GM12878 (cell line): ENCODE measurements around the gene PTPRQ. TPM values are rescaled to one million over a fixed set of nuclear protein-coding genes. Genes with fewer than 3 reads are reported as not detected.
A peak's percentile ranks its signal among the peaks of the same experiment; 100 is the strongest.

Experiments used
- ATAC-seq: fragments of 200-7000 bp; cut with Tn5 transposase; 3 replicates; pipeline ENCODE4 v1.9.1; 2020; ENCODE audit warnings: mild to moderate bottlenecking, moderate library complexity
- BruUV-seq: library from RNA; stranded (reverse); fragments of 400-500 nt; replicated peaks from 2 replicates; lab custom pipeline; 2021; lab: Mats Ljungman, UMichigan
- CTCF ChIA-PET: fragments of 300-600 bp; sonication (Branson Sonifier 250); formaldehyde crosslinking; extraction: SDS; loops from one replicate; lab custom pipeline; 2021; ENCODE audit warnings: inconsistent platforms; lab: Yijun Ruan, JAX
- POLR2A ChIA-PET: fragments of 350-600 bp; formaldehyde crosslinking; extraction: SDS; loops from one replicate; lab custom pipeline; 2021; ENCODE audit warnings: inconsistent platforms; lab: Charles Lee
- RAD21 ChIA-PET: fragments of 300-600 bp; sonication (Branson Sonifier 250); formaldehyde crosslinking; loops from one replicate; lab custom pipeline; 2023; ENCODE audit warnings: antibody characterized with exemption; ENCODE audit not compliant: unreplicated experiment; lab: Charles Lee
- SMC1A ChIA-PET: fragments of 300-600 bp; sonication (Branson Sonifier 250); formaldehyde crosslinking; loops from one replicate; lab custom pipeline; 2023; ENCODE audit not compliant: unreplicated experiment, uncharacterized antibody; lab: Charles Lee
- DNase-seq: peaks from one replicate; pipeline ENCODE4 v3.0.0-alpha.2; 2011; ENCODE audit warnings: low read depth, low spot score
- FAIRE-seq: peaks from 3 replicates; lab custom pipeline; 2011; peaks lifted over from hg19 to GRCh38; lab: Jason Lieb, UNC
- H2AFZ ChIP-seq: 2 replicates; pipeline ENCODE4 v1.6.0; 2011; ENCODE audit warnings: low read depth, low read length, control low read depth; ENCODE audit not compliant: control insufficient read depth
- H3K27ac ChIP-seq: 2 replicates; pipeline ENCODE4 v1.5.1; 2011; ENCODE audit warnings: control low read depth; ENCODE audit not compliant: control insufficient read depth, insufficient read depth
- H3K27me3 ChIP-seq, 2 experiments: replicated peaks in 1 of 2; 2 replicates each; pipeline versions ENCODE4 v1.6.0 to v1.6.1; 2011; ENCODE audit warnings: low read length in 1 of 2; ENCODE audit not compliant: control insufficient read depth in 2 of 2, insufficient read depth in 2 of 2
- H3K36me3 ChIP-seq, 2 experiments: 2 replicates each; pipeline ENCODE4 v1.5.1; 2011; ENCODE audit warnings: low read length in 1 of 2; ENCODE audit not compliant: control insufficient read depth in 2 of 2, insufficient read depth in 2 of 2
- H3K4me1 ChIP-seq: 2 replicates; pipeline ENCODE4 v1.6.1; 2011; ENCODE audit warnings: mild to moderate bottlenecking, low read length, moderate library complexity, mixed read lengths; ENCODE audit not compliant: control insufficient read depth, insufficient read depth
- H3K4me2 ChIP-seq: 2 replicates; pipeline ENCODE4 v1.6.0; 2011; ENCODE audit warnings: control low read depth; ENCODE audit not compliant: control insufficient read depth, insufficient read depth
- H3K4me3 ChIP-seq: fragments of 200-600 bp; sonication (generic); 2 replicates; pipeline ENCODE4 v1.5.1; 2016
- H3K79me2 ChIP-seq: 2 replicates; pipeline ENCODE4 v1.6.0; 2011; ENCODE audit warnings: low read length; ENCODE audit not compliant: control insufficient read depth, insufficient read depth
- H3K9ac ChIP-seq: 2 replicates; pipeline ENCODE4 v1.8.0; 2011; ENCODE audit warnings: low read length, control low read depth, mixed read lengths; ENCODE audit not compliant: control insufficient read depth, insufficient read depth
- H3K9me3 ChIP-seq: replicated peaks from 3 replicates; pipeline ENCODE4 v1.5.1; 2011; ENCODE audit warnings: mild to moderate bottlenecking, low read length; ENCODE audit not compliant: control insufficient read depth, insufficient read depth
- H4K20me1 ChIP-seq: 2 replicates; pipeline ENCODE4 v1.6.0; 2011; ENCODE audit not compliant: control insufficient read depth, insufficient read depth
- ATF2 ChIP-seq: IDR thresholded peaks from 2 replicates; pipeline ENCODE4 v1.6.1; 2012; ENCODE audit warnings: low read length, inconsistent platforms
- CTCF ChIP-seq, 3 experiments: IDR thresholded peaks in 2 of 3; conservative IDR thresholded peaks in 1 of 3; 2 replicates each; pipeline ENCODE4 v1.5.1; 2011; ENCODE audit warnings: low read depth in 3 of 3, low read length in 3 of 3, mild to moderate bottlenecking in 3 of 3, control low read depth in 2 of 3, moderate library complexity in 2 of 3, inconsistent platforms in 1 of 3, mixed read lengths in 1 of 3; ENCODE audit not compliant: control insufficient read depth in 2 of 3, insufficient read depth in 1 of 3; ENCODE audit errors: extremely low read depth in 1 of 3
- FOXK2 ChIP-seq: fragments of 450-650 bp; IDR thresholded peaks from 2 replicates; pipeline ENCODE4 v1.6.1; 2017; ENCODE audit warnings: mild to moderate bottlenecking, moderate library complexity
- IRF4 ChIP-seq: IDR thresholded peaks from 2 replicates; pipeline ENCODE4 v1.6.1; 2011; ENCODE audit warnings: low read depth, low read length
- LARP7 ChIP-seq: fragments of 450-650 bp; IDR thresholded peaks from 2 replicates; pipeline ENCODE4 v1.6.1; 2017; ENCODE audit warnings: mild to moderate bottlenecking
- MTA2 ChIP-seq: fragments of 450-650 bp; IDR thresholded peaks from 2 replicates; pipeline ENCODE4 v1.6.1; 2016; ENCODE audit warnings: low read depth, mild to moderate bottlenecking, moderate library complexity
- MXI1 ChIP-seq: fragments of 150-350 bp; IDR thresholded peaks from 2 replicates; pipeline ENCODE4 v1.6.1; 2011; ENCODE audit warnings: low read depth, mild to moderate bottlenecking, inconsistent platforms, low read length, improper control_type of control experiment
- NFYA ChIP-seq: IDR thresholded peaks from 2 replicates; pipeline ENCODE4 v1.6.1; 2011; ENCODE audit warnings: low read depth, mild to moderate bottlenecking, low read length, improper control_type of control experiment, borderline replicate concordance
- POLR2A ChIP-seq: IDR thresholded peaks from 2 replicates; pipeline ENCODE4 v1.6.1; 2011; ENCODE audit warnings: low read depth, mild to moderate bottlenecking, low read length
- RAD21 ChIP-seq: IDR thresholded peaks from 2 replicates; pipeline ENCODE4 v1.6.1; 2011; ENCODE audit warnings: mild to moderate bottlenecking, low read depth, low read length, moderate library complexity; ENCODE audit not compliant: insufficient read depth
- REST ChIP-seq: IDR thresholded peaks from 2 replicates; pipeline ENCODE4 v1.6.1; 2012; ENCODE audit warnings: mild to moderate bottlenecking, low read depth, low read length
- SMAD5 ChIP-seq: IDR thresholded peaks from 2 replicates; pipeline ENCODE4 v1.6.1; 2016; ENCODE audit warnings: antibody characterized with exemption, low read depth
- SMC3 ChIP-seq: IDR thresholded peaks from 2 replicates; pipeline ENCODE4 v1.6.1; 2011; ENCODE audit warnings: low read length, improper control_type of control experiment, borderline replicate concordance
- SREBF2 ChIP-seq: IDR thresholded peaks from 2 replicates; pipeline ENCODE4 v1.6.1; 2012; ENCODE audit warnings: mild to moderate bottlenecking, low read length
- SUPT20H ChIP-seq: IDR thresholded peaks from 2 replicates; pipeline ENCODE4 v1.6.1; 2011; ENCODE audit warnings: low read depth, mild to moderate bottlenecking, low read length, moderate library complexity, borderline replicate concordance; ENCODE audit not compliant: control insufficient read depth
- WGBS: methylation state at CpG from one replicate; pipeline ENCODE4 v1.1.6; 2016; ENCODE audit warnings: low lambda C conversion rate; ENCODE audit not compliant: insufficient replicate concordance, insufficient coverage; ENCODE audit errors: missing lambda C conversion rate; 5-methylcytosine and 5-hydroxymethylcytosine counted together
- in situ Hi-C: fragments of 300-500 bp; cut with MboI; formaldehyde crosslinking; loops from 9 replicates; pipeline ENCODE4 v1.14.3; 2018; ENCODE audit warnings: mixed read lengths
- intact Hi-C: fragments of 100-400 bp; cut with micrococcal nuclease; formaldehyde crosslinking; loops from one replicate; pipeline ENCODE4 v1.14.2; 2022; ENCODE audit not compliant: unreplicated experiment
- polyA plus RNA-seq, 11 experiments: library from polyadenylated mRNA; depleted of rRNA in 4 of 11; unstranded in 6 of 11; stranded (reverse) in 5 of 11; fragments of >200 nt; fragmentation: Nextera tagmentation in 4 of 11; fragmentation: Illumina TruSeq in 1 of 11; extraction: Ambion mirVana in 4 of 11; extraction: Trizol in 1 of 11; gene quantifications; 1 replicate in 1 of 11; 2 replicates in 10 of 11; pipeline versions ENCODE4 v1.2.1 to v1.2.3, GENCODE V29; 2011 to 2016; ENCODE audit warnings: inconsistent platforms in 2 of 11, missing spikeins in 2 of 11, low read depth in 1 of 11
- total RNA-seq, 4 experiments: library from RNA; depleted of rRNA in 3 of 4; stranded (reverse); fragments of >200 nt in 3 of 4; fragmentation: Illumina TruSeq in 1 of 4; extraction: Trizol in 1 of 4; gene quantifications; 2 replicates each; pipeline versions ENCODE4 v1.2.1 to v1.2.3, GENCODE V29; 2013 to 2021
- TF ChIP-seq, protein P1 (sequence below): fragments of 450-650 bp; IDR thresholded peaks from 2 replicates; pipeline ENCODE4 v1.6.1; 2017; ENCODE audit warnings: borderline replicate concordance

PTPRQ gene
- total and polyA plus RNA-seq, 10 of the 15 experiments (the other 5 are each of a cell fraction or from before 2014, with no cell fraction given), result 0.01 TPM; not detected in 9

DNA sequence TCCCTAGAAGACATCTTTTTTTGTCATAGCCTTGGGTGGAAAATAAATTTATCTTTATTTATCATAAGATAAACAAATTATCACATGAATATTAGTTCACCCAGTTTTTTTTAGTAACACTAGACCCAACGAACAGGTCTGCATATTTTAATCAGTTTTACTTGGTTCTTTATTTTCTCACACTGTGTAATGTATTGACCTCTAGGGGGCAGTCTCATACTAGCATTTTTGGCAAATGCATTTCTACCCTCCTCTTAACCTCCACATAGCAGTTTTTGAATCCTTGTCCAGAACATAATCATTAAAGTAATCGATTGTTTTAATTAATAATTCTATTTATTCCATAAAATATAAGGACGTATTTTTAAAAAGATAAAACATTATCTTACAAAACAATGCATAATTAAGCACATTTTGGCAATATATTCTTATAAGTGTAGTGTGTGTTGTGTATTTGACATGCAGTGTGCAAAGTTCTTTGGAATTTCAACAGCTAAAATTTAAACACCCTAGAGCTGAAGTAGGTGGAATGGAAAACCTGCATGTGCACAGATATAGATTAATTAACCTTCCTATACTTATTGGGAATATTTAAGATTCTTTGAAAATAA is 31.6 kb upstream of the PTPRQ start:
- Histone ChIP-seq H3K27me3 (no peaks in the 10 kb centered on the region), H3K4me2 (no peak overlapping the region), H3K27ac (no peak overlapping the region), H3K4me1 (peaks cover 6% of the 10 kb centered on the region; the same call in 1 of the 2 replicates), H3K4me3 (no peak overlapping the region), H2AFZ (no peak overlapping the region), H3K9ac (no peak overlapping the region), H3K9me3 (no peaks in the 10 kb centered on the region), H4K20me1 (no peaks in the 10 kb centered on the region), H3K36me3 (no peaks in the 10 kb centered on the region), H3K79me2 (no peaks in the 10 kb centered on the region)
- 1% methylated on average over 3 of the region's 3 CpGs for WGBS
- CTCF ChIA-PET, result interaction anchor here (0.6 to 1.9 kb wide), 8 partner anchors 10 to 846 kb away, joined by 3 to 5 read pairs (median 3); no protein-coding TSS in a partner anchor
- no peak for DNase-seq
- SMC1A ChIA-PET, result interaction anchor here (1.1 kb wide), 1 partner anchor 221 kb away, joined by 3 read pairs; no protein-coding TSS in a partner anchor
- FAIRE-seq, result peak; percentile 78
- in situ Hi-C loops, result no loop called here
- peak; percentile 90 for ATAC-seq
- no TSS peak for BruUV-seq
- RAD21 ChIA-PET, result no interaction called here
- intact Hi-C loops, result loop anchor here (1.0 to 10.0 kb wide), 6 partner anchors 215 to 1212 kb away; no protein-coding TSS in a partner anchor
- POLR2A ChIA-PET, result no interaction called here
- TF ChIP-seq NFYA (no peak), SMC3 (peak; percentile 57; the same call in 1 of the 2 replicates), RAD21 (peak; percentile 78), CTCF (IDR thresholded peaks at IDR 0.05 in 2 of 3, conservative IDR thresholded peaks at IDR 0.05 in 1 of 3; ENCODE audit: control insufficient read depth in 2 of 3, extremely low read depth in 1 of 3, insufficient read depth in 1 of 3, low read depth in 3 of 3, low read length in 3 of 3) (peak; percentile 63 to 72 (median 64)), MXI1 (no peak), MTA2 (no peak), REST (no peak), SREBF2 (no peak), LARP7 (no peak), POLR2A (no peak), FOXK2 (no peak), IRF4 (no peak), SUPT20H (no peak), ATF2 (no peak), SMAD5 (no peak)
- TF ChIP-seq, protein P1, sequence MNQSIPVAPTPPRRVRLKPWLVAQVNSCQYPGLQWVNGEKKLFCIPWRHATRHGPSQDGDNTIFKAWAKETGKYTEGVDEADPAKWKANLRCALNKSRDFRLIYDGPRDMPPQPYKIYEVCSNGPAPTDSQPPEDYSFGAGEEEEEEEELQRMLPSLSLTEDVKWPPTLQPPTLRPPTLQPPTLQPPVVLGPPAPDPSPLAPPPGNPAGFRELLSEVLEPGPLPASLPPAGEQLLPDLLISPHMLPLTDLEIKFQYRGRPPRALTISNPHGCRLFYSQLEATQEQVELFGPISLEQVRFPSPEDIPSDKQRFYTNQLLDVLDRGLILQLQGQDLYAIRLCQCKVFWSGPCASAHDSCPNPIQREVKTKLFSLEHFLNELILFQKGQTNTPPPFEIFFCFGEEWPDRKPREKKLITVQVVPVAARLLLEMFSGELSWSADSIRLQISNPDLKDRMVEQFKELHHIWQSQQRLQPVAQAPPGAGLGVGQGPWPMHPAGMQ, result no peak
